Stimulated activated CD4-positive, alpha-beta T cell treated with anti-CD3 and anti-CD28 coated beads, Interleukin-1b, Interleukin-23, amount 100 ng/mL, for 1 hour (primary cell): ENCODE measurements around the gene SPTBN1.
"Not testable (repeated sequence)": the region's sequence is repeated elsewhere in the genome, so short reads cannot be mapped to it uniquely, and the experiment has no call there.

Source experiments
- DNase-seq, 2 donors: peaks; one replicate each; pipeline ENCODE4 v3.0.0-alpha.2; 2020; ENCODE audit warnings: low read depth in 2 of 2

SPTBN1 gene

DNA sequence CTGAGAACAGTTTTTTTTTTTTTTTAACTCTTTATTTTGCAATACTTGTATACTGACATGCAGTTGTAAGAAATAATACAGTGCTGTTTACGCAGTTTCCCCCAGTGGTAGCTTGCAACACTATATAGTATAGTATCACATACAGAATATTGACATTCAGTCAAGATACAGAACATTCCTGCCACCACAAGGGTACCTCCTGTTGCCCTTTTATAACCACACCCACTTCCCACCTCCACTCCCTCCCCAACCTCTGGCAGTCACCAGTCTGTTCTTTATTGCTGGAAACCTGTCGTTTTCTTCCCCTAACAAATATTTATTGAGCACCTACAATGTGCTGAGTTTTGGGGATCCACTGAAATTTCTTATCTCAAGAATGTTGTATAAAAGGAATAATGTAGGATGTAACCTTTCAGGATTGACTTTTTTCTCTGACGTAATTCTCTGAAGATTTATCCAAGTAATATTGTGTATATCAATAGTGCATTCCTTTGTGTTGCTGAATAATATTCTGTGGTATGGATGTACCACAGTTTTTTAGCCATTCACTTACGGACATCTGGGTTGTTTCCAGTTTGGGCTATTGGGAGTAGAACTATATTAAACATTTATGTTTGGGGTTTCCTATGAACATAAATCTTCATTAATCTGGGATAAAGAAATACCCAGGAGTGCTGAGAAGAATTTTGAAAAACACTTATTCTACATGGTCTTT is 215.9 kb downstream of the SPTBN1 start:
- DNase-seq, result no peak

DNA sequence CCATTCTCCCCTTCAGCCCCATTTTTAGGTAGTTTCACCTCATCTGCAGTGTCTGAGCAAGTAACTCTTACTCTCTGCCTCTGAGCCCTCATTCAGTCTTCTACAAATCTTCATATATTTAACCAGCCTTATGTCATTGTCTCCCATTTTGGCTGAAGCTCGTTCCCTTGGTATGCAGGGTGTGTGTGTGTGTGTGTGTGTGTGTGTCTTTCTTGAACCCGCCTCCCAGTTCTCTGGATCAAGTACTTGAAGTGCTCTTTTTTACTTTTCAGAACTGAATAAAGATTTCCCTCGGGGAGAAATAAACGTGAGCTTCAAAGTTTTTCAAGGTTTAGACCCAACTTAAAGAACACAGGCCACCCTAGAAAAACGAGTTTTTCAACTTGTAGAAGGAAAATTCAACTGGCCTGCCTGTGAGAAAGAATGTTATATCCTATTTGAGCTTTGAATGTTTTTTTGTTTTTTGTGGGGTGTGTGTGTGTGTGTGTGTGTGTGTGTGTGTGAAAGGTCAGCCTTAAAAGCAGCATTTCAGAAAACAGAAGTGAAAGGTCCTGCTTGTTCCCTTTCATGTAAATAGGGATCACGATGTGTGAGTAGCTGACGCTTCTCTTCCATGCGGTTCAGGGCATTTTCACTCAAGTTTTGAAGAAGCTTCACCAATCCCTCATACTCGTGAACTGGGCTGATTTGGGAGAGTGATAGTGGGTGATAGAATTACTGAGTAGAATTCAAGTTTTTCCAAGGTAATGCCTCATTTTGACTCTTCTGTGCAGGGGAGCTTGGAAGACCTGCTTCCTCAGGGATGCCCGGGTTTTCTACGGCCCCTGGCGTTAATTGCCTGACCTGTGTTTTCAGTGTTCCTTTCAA is 216.7 kb downstream of the SPTBN1 start:
- DNase-seq, result no peak

GRCh38 chr2:54673501-54673998 is 217.4 kb downstream of the SPTBN1 start:
- no peak for DNase-seq

- no peak for DNase-seq
Measured at GRCh38 chr2:54675281-54675680, 219.2 kb downstream of the SPTBN1 start.

- DNase-seq, result no peak
Measured at GRCh38 chr2:54675738-54676137, 219.6 kb downstream of the SPTBN1 start.

DNA sequence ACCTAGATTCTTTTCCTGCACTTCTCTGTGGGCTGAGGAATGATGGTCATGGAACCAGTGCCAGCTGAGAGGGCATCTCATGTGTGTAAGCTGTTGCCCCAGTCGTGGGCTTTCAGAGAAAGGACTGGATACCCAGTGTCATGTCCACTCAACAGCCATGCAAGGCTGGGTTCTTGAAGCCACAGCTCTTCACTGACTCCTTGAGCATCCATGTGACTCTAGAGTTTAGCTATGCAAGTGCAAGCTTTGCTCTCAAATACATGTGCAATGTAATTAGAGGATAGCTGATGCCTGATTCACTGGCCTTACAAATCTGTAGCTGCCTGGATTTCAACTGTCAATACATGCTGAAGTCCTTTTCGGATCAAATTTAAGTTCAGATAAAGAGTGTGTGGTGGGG is 220.5 kb downstream of the SPTBN1 start:
- no peak for DNase-seq

DNA sequence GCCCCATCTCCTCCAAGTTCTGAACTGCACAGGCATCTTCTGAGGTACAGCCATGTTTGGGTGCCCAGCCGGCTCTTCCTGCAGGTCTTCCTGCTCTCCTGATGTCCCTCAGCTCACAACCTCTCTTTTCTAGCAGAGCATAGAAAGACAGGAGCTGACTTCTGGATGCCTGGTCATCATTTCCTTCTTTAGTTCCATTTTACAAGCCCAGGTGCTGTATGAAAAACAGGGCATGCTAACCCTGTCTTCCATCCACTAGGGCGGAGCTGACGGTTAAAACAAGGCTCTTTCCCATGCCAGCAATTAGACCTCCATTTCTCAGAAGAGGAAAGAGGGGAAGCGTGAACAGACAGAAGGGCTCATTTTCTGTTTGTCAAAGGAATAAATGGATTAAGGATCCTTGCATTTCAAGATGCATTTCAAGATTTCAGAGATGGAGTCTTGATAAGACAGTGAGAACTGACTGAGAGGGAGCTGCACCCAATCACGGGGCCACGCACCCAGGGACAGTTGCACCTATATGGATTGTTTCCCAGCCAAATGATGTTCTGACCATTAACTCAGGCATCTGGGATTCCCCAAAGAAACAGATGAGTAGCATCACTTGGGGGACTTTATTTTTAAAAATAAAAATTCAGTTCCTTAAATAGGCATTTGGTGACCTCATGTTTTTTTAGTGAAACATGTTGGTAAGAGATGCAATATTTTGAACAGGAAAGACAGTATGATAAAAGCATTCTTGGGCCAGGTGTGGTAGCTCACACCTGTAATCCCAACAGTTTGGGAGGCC is 221.5 kb downstream of the SPTBN1 start:
- DNase-seq, result no peak

- DNase-seq, result no peak
Measured at GRCh38 chr2:54678719-54679118, 222.6 kb downstream of the SPTBN1 start.

- no peak for DNase-seq
Measured at GRCh38 chr2:54680397-54681041, 224.4 kb downstream of the SPTBN1 start.

DNA sequence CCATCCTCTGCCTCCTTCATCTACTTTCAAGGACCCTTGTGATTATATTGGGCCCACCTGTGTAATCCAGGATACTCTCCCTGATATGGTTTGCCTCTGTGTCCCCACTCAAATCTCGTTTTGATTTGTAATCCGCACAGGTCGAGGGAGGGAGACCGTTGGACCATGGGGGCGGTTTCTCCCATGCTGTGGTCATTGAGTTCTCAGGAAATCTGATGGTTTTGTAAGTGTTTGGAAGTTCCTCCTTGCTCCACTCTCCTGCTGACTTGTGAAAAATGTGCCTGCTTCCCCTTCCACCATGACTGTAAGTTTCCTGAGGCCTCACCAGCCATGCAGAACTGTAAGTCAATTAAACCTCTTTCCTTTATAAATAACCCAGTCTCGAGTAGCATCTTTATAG is 225.3 kb downstream of the SPTBN1 start:
- DNase-seq, result no peak

GRCh38 chr2:54683596-54683995 is 227.5 kb downstream of the SPTBN1 start:
- no peak for DNase-seq

DNA sequence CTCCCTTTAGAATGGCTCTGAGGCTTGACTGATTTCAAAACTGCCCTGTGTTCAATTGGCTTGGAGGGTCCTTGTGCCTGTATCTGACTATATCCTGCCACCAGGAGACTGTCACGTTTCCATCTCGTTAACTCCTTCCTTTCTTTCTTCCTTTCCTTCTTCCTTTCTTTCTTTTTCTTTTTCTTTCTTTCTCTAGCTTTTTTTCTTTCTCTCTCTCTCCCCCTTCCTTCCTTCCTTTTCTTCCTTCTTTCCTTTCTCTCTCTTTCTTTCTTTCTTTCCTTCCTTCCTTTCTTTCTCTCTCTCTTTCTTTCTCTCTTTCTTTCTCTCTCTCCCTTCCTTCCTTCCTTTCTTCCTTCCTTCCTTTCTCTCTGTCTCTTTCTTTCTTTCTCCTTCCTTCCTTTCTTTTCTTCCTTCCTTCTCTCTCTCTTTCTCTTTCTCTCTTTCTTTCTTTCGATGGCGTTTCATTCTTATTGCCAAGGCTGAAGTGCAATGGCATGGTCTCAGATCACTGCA is 229.2 kb downstream of the SPTBN1 start:
- no peak for DNase-seq

DNA sequence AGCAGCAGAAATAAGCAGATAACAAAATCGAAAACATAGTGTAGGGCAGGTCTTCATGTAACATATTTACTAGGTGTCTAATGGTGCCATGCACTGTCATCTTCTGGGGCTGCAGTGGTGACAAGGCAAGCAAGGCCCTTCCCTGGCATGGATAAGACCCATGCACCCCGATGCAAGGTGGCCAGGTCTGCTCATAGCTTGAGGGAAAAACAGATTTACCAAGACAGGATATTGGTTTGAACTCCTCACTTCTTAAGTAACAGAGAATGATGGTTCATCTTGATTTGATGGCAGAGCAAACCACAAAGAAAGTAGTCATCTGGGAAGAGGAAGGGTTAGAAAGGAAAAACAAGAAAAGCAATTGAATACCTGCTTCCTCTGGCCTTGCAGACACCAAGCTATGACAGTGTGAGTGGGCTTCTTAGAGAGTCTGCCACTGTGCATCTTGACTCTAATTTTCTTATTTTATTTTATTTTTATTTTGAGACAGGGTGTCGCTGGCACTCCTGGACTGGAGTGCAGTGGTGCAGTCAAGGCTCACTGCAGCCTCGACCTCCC is 231.5 kb downstream of the SPTBN1 start:
- DNase-seq, result no peak

GRCh38 chr2:54691445-54692135 is 235.5 kb downstream of the SPTBN1 start:
- no peak for DNase-seq

GRCh38 chr2:54692556-54692955 is 236.4 kb downstream of the SPTBN1 start:
- DNase-seq, result no peak

DNA sequence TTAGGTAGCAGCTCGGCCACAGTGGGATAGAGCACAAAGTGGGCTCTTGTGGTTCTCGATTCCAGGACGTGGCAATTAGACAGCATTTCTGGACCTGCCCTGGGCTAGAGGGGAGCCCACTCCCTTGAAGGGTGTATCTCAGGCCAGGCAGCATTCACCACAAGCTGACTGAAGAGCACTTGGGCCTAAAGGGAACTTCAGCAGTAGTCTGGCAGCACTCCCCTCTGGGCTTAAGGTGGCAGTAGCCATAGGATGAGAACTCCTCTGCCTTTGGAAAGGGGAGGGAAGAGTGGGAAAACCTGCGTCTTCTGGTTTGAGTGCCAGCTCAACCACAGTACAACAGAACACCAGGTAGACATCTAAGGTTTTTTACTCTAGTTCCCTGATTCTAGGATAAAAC is 239.3 kb downstream of the SPTBN1 start:
- no peak for DNase-seq

GRCh38 chr2:54697934-54698333 is 241.8 kb downstream of the SPTBN1 start:
- no peak for DNase-seq

DNA sequence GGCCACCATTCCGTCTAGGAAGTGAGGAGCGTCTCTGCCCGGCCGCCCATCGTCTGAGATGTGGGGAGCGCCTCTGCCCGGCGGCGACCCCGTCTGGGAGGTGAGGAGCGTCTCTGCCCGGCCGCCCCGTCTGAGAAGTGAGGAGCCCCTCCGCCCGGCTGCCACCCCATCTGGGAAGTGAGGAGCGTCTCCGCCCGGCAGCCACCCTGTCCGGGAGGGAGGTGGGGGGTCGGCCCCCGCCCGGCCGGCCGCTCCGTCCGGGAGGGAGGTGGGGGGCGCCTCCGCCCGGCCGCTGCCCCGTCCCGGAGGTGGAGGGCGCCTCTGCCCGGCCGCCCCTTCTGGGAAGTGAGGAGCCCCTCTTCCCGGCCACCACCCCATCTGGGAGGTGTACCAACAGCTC is 242.8 kb downstream of the SPTBN1 start:
- not testable (repeated sequence) for DNase-seq

DNA sequence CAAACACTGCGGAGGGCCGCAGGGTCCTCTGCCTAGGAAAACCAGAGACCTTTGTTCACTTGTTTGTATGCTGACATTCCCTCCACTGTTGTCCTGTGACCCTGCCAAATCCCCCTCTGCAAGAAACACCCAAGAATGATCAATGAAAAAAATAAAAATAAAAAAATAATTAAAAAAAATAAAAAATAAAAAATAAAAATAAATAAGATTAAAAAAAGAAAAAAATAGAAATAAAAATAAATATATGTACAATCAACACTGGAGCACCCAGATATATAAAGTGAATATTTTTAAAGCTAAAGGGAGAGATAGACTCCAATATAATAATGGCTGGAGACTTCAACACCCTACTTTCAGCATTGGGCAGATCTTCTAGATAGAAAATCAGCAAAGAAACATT is 243.5 kb downstream of the SPTBN1 start:
- no peak for DNase-seq

DNA sequence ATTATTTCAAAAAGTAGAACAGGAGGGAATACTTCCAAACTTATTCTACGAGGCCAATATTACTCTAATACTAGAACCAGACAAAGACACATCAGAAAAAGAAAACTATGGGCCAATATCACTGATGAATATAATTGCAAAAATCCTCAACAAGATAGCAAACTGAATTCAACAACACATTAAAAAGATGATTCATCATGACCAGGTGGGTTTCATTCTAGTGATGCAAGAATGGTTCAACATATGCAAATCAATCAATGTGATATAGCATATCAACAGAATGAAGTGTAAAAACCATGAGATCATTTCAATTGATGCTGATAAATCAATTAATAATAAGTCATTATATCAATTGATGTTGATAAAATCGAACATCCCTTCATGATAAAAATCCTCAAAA is 244.9 kb downstream of the SPTBN1 start:
- DNase-seq, result no peak

- no peak for DNase-seq
Measured at GRCh38 chr2:54704238-54704637, 248.1 kb downstream of the SPTBN1 start.
